GM18499 (cell line): ENCODE data around the gene PPP1R12C.

ENCODE experiments used
- ATAC-seq: cut with Tn5 transposase; IDR thresholded peaks from one replicate; pipeline ENCODE4 v1.9.1; 2021; ENCODE audit warnings: moderate number of reproducible peaks; ENCODE audit not compliant: insufficient read depth, unreplicated experiment

PPP1R12C gene

GRCh38 chr19:55050749-55051532 lies 66.5 kb downstream of the PPP1R12C start:
- no peak for ATAC-seq

GRCh38 chr19:55048446-55048845 lies 69.0 kb downstream of the PPP1R12C start:
- ATAC-seq, result no peak

- no peak for ATAC-seq
Observed at GRCh38 chr19:55047951-55048350, 69.5 kb downstream of the PPP1R12C start.

GRCh38 chr19:55046975-55047622 lies 70.3 kb downstream of the PPP1R12C start:
- no peak for ATAC-seq

GRCh38 chr19:55044771-55045716 lies 72.4 kb downstream of the PPP1R12C start:
- no peak for ATAC-seq

- ATAC-seq, result no peak
Observed at GRCh38 chr19:55044286-55044685, 73.2 kb downstream of the PPP1R12C start.

- no peak for ATAC-seq
Observed at GRCh38 chr19:55042688-55043087, 74.7 kb downstream of the PPP1R12C start.

- no peak for ATAC-seq
Observed at GRCh38 chr19:55042344-55042678, 75.1 kb downstream of the PPP1R12C start.

GRCh38 chr19:55041627-55042343 lies 75.7 kb downstream of the PPP1R12C start:
- ATAC-seq, result no peak

GRCh38 chr19:55041244-55041626 lies 76.2 kb downstream of the PPP1R12C start:
- ATAC-seq, result no peak
